Calu3 (cell line): ENCODE measurements around the gene TESK2. TPM values are rescaled to one million over a fixed set of nuclear protein-coding genes. Genes with fewer than 3 reads are reported as not detected.
A peak's percentile ranks its signal among the peaks of the same experiment; 100 is the strongest.
"Not testable (repeated sequence)": the region's sequence is repeated elsewhere in the genome, so short reads cannot be mapped to it uniquely, and the experiment has no call there.

Source experiments
- BruUV-seq: library from RNA; stranded (reverse); fragments of 400-500 nt; replicated peaks from 2 replicates; lab custom pipeline; 2021; lab: Mats Ljungman, UMichigan
- CTCF ChIA-PET: fragments of 300-600 bp; sonication (Branson Sonifier 250); formaldehyde crosslinking; loops from one replicate; lab custom pipeline; 2022; ENCODE audit warnings: antibody characterized with exemption; lab: Charles Lee
- DNase-seq: peaks from one replicate; pipeline ENCODE4 v3.0.0; 2022
- H3K27ac Mint-ChIP-seq: one replicate; pipeline ENCODE4 v1.8.0; 2022; ENCODE audit warnings: mixed read lengths; ENCODE audit not compliant: unreplicated experiment
- H3K27me3 Mint-ChIP-seq: one replicate; pipeline ENCODE4 v1.8.0; 2022; ENCODE audit warnings: mixed read lengths; ENCODE audit not compliant: unreplicated experiment
- H3K36me3 Mint-ChIP-seq: one replicate; pipeline ENCODE4 v1.8.0; 2022; ENCODE audit warnings: mild to moderate bottlenecking, moderate library complexity, mixed read lengths; ENCODE audit not compliant: insufficient read depth, unreplicated experiment
- H3K4me1 Mint-ChIP-seq: one replicate; pipeline ENCODE4 v1.8.0; 2022; ENCODE audit warnings: mild to moderate bottlenecking, low read depth, mixed read lengths; ENCODE audit not compliant: unreplicated experiment
- H3K4me3 Mint-ChIP-seq: one replicate; pipeline ENCODE4 v1.8.0; 2022; ENCODE audit warnings: mild to moderate bottlenecking, low read depth, moderate library complexity, mixed read lengths; ENCODE audit not compliant: unreplicated experiment
- H3K9me3 Mint-ChIP-seq: one replicate; pipeline ENCODE4 v1.8.0; 2022; ENCODE audit warnings: low read depth, mixed read lengths; ENCODE audit not compliant: unreplicated experiment
- CTCF ChIP-seq: fragments of 200-600 bp; IDR thresholded peaks from one replicate; pipeline ENCODE4 v1.8.0; 2022; ENCODE audit warnings: antibody characterized with exemption; ENCODE audit not compliant: unreplicated experiment
- intact Hi-C: fragments of 100-400 bp; cut with micrococcal nuclease; formaldehyde crosslinking; loops from one replicate; pipeline ENCODE4 v1.10.0; 2022; ENCODE audit not compliant: unreplicated experiment
- total RNA-seq: library from RNA; stranded (reverse); gene quantifications from 2 replicates; pipeline ENCODE4 v1.2.3, GENCODE V29; 2022

TESK2 gene
- total RNA-seq, 1 experiment from 2014 or later: 2.3 TPM

- no peak for TF ChIP-seq CTCF
- intact Hi-C loops: loop anchor here (2.0 kb wide), 1 partner anchor 28 kb away; the partner anchor contains the start of gene AKR1A1
- BruUV-seq: no TSS peak
- Mint-ChIP-seq H3K4me3 (peak overlapping the region; percentile 84), H3K36me3 (peaks cover 57% of the 10 kb centered on the region), H3K27ac (peak overlapping the region; percentile 99), H3K4me1 (peaks cover 52% of the 10 kb centered on the region), H3K9me3 (no peaks in the 10 kb centered on the region), H3K27me3 (no peaks in the 10 kb centered on the region)
- peak; percentile 59 for DNase-seq
- CTCF ChIA-PET: interaction anchor here (1.4 to 2.4 kb wide), 2 partner anchors 22 to 28 kb away, joined by 4 to 9 read pairs; partner anchors contain the start of genes AKR1A1, CCDC163 and MMACHC
Observed at GRCh38 chr1:45522324-45523104, 31.6 kb upstream of the TESK2 start.

GRCh38 chr1:45521413-45522323 is 30.7 kb upstream of the TESK2 start, which contains the start of gene PRDX1:
TSS of gene PRDX1 (minus strand) at chr1:45521884. CDS start at chr1:45519043, 2,841 bp downstream.
- CTCF ChIA-PET: interaction anchor here (0.5 to 2.4 kb wide), 5 partner anchors 21 to 444 kb away, joined by 4 to 9 read pairs (median 5); partner anchors contain the start of genes AKR1A1, CCDC163 and MMACHC
- TF ChIP-seq CTCF: no peak
- Mint-ChIP-seq H3K27ac (peak within 1 kb of the TSS; percentile 99), H3K4me3 (peak within 1 kb of the TSS; percentile 84), H3K4me1 (peaks cover 56% of the 10 kb centered on the region), H3K36me3 (peaks cover 65% of the 10 kb centered on the region), H3K9me3 (no peaks in the 10 kb centered on the region), H3K27me3 (no peaks in the 10 kb centered on the region)
- intact Hi-C loops: loop anchor here (2.0 kb wide), 1 partner anchor 29 kb away; the partner anchor contains the start of gene AKR1A1
- peak; percentile 97 for DNase-seq
- TSS peak; percentile 100 for BruUV-seq

- peaks cover 61% of the 10 kb centered on the region for H3K4me1 Mint-ChIP-seq
- intact Hi-C loops, H3K27me3 Mint-ChIP-seq, H3K9me3 Mint-ChIP-seq, BruUV-seq, DNase-seq: not testable (repeated sequence)
- H3K36me3 Mint-ChIP-seq: peaks cover 84% of the 10 kb centered on the region
- CTCF ChIA-PET: interaction anchor here (0.7 to 0.9 kb wide), 2 partner anchors 29 to 606 kb away, joined by 3 to 6 read pairs; partner anchors contain the start of gene TESK2
- H3K4me3 Mint-ChIP-seq: peak overlapping the region; percentile 84
- H3K27ac Mint-ChIP-seq: peak overlapping the region; percentile 99
Observed at GRCh38 chr1:45519774-45520173, 28.8 kb upstream of the TESK2 start.

- no peak for DNase-seq
- Mint-ChIP-seq H3K27me3 (no peaks in the 10 kb centered on the region), H3K4me3 (peak overlapping the region; percentile 84), H3K27ac (no peak overlapping the region), H3K36me3 (peaks cover 92% of the 10 kb centered on the region), H3K4me1 (peaks cover 65% of the 10 kb centered on the region), H3K9me3 (no peaks in the 10 kb centered on the region)
- BruUV-seq: TSS peak; percentile 12
- CTCF ChIA-PET: interaction anchor here (0.9 to 1.1 kb wide), 2 partner anchors 28 to 50 kb away, joined by 3 read pairs; partner anchors contain the start of gene TESK2
- no peak for TF ChIP-seq CTCF
- intact Hi-C loops: no loop called here
Observed at GRCh38 chr1:45518910-45519309, 27.9 kb upstream of the TESK2 start.

GRCh38 chr1:45518366-45518765 is 27.4 kb upstream of the TESK2 start:
- H3K4me3 Mint-ChIP-seq: peak overlapping the region; percentile 84
- intact Hi-C loops, H3K27me3 Mint-ChIP-seq, BruUV-seq, H3K9me3 Mint-ChIP-seq, H3K27ac Mint-ChIP-seq, DNase-seq: not testable (repeated sequence)
- peaks cover 98% of the 10 kb centered on the region for H3K36me3 Mint-ChIP-seq
- peaks cover 65% of the 10 kb centered on the region for H3K4me1 Mint-ChIP-seq
- CTCF ChIA-PET: interaction anchor here (1.1 kb wide), 1 partner anchor 50 kb away, joined by 3 read pairs; no protein-coding TSS in a partner anchor
